H9 (cell line): ENCODE measurements around the gene CCDC33. TPM values are rescaled to one million over a fixed set of nuclear protein-coding genes. Genes with fewer than 3 reads are reported as not detected.

Experiments
- DNase-seq: peaks from one replicate; pipeline ENCODE4 v3.0.0-alpha.2; 2017
- H2AFZ ChIP-seq: one replicate; pipeline ENCODE4 v1.6.1; 2013; ENCODE audit warnings: mild to moderate bottlenecking, low read length, control low read depth, moderate library complexity
- H2AK5ac ChIP-seq: 2 replicates; pipeline ENCODE4 v1.6.1; 2013; ENCODE audit warnings: low read length, control low read depth, mixed read lengths; ENCODE audit not compliant: insufficient read length
- H2BK120ac ChIP-seq: one replicate; pipeline ENCODE4 v1.6.1; 2013; ENCODE audit warnings: low read depth, mild to moderate bottlenecking, low read length, control low read depth, inconsistent platforms; ENCODE audit not compliant: poor library complexity, severe bottlenecking
- H2BK12ac ChIP-seq: 2 replicates; pipeline ENCODE4 v1.6.1; 2013; ENCODE audit warnings: low read length, control low read depth, mixed read lengths, low read depth; ENCODE audit not compliant: insufficient read length
- H2BK15ac ChIP-seq: 2 replicates; pipeline ENCODE4 v1.6.1; 2013; ENCODE audit warnings: low read depth, low read length, control low read depth
- H2BK20ac ChIP-seq: one replicate; pipeline ENCODE4 v1.6.1; 2013; ENCODE audit warnings: low read depth, mild to moderate bottlenecking, low read length, control low read depth, inconsistent platforms; ENCODE audit not compliant: poor library complexity, severe bottlenecking
- H2BK5ac ChIP-seq: 2 replicates; pipeline ENCODE4 v1.6.1; 2013; ENCODE audit warnings: low read length, control low read depth, mixed read lengths; ENCODE audit not compliant: insufficient read length
- H3K14ac ChIP-seq: 2 replicates; pipeline ENCODE4 v1.6.1; 2013; ENCODE audit warnings: low read length, control low read depth; ENCODE audit not compliant: insufficient read depth
- H3K18ac ChIP-seq: 2 replicates; pipeline ENCODE4 v1.6.1; 2013; ENCODE audit warnings: low read depth, mild to moderate bottlenecking, mixed read lengths, low read length, control low read depth; ENCODE audit not compliant: insufficient read length
- H3K23ac ChIP-seq: 2 replicates; pipeline ENCODE4 v1.6.1; 2013; ENCODE audit warnings: low read length, control low read depth, mixed read lengths, low read depth; ENCODE audit not compliant: insufficient read length
- H3K23me2 ChIP-seq: 2 replicates; pipeline ENCODE4 v1.6.1; 2013; ENCODE audit warnings: low read depth, mild to moderate bottlenecking, mixed read lengths, low read length, control low read depth; ENCODE audit not compliant: insufficient read length, poor library complexity, severe bottlenecking
- H3K27ac ChIP-seq: 2 replicates; pipeline ENCODE4 v1.5.1; 2013; ENCODE audit warnings: low read length, control low read depth, mixed read lengths, low read depth; ENCODE audit not compliant: insufficient read length
- H3K27me3 ChIP-seq: 2 replicates; pipeline ENCODE4 v1.6.1; 2013; ENCODE audit warnings: low read length, control low read depth, inconsistent platforms; ENCODE audit not compliant: insufficient read depth
- H3K4ac ChIP-seq: 2 replicates; pipeline ENCODE4 v1.6.1; 2013; ENCODE audit warnings: low read depth, mild to moderate bottlenecking, control low read depth, inconsistent platforms, low read length, moderate library complexity
- H3K4me1 ChIP-seq: 2 replicates; pipeline ENCODE4 v1.6.1; 2013; ENCODE audit warnings: low read length, control low read depth, inconsistent platforms; ENCODE audit not compliant: insufficient read depth
- H3K4me2 ChIP-seq: 2 replicates; pipeline ENCODE4 v1.6.1; 2013; ENCODE audit warnings: low read length, control low read depth, mixed read lengths; ENCODE audit not compliant: insufficient read length, insufficient read depth
- H3K56ac ChIP-seq: 2 replicates; pipeline ENCODE4 v1.6.1; 2013; ENCODE audit warnings: low read depth, mild to moderate bottlenecking, mixed read lengths, low read length, control low read depth; ENCODE audit not compliant: insufficient read length
- H3K79me1 ChIP-seq: 2 replicates; pipeline ENCODE4 v1.6.1; 2013; ENCODE audit warnings: low read depth, mild to moderate bottlenecking, moderate library complexity, low read length, control low read depth, inconsistent platforms; ENCODE audit not compliant: insufficient read depth, poor library complexity, severe bottlenecking
- H3K79me2 ChIP-seq: 2 replicates; pipeline ENCODE4 v1.6.1; 2013; ENCODE audit warnings: low read length, control low read depth, inconsistent platforms; ENCODE audit not compliant: insufficient read depth
- H3K9ac ChIP-seq: 2 replicates; pipeline ENCODE4 v1.6.1; 2013; ENCODE audit warnings: low read length, control low read depth, mixed read lengths; ENCODE audit not compliant: insufficient read length; ENCODE audit errors: extremely low read depth
- H3K9me3 ChIP-seq: one replicate; pipeline ENCODE4 v1.6.1; 2013; ENCODE audit warnings: low read depth, low read length, inconsistent platforms; ENCODE audit not compliant: control insufficient read depth
- H3T11ph ChIP-seq: one replicate; pipeline ENCODE4 v1.6.1; 2013; ENCODE audit warnings: mild to moderate bottlenecking, low read length, control low read depth, inconsistent platforms
- H4K20me1 ChIP-seq: one replicate; pipeline ENCODE4 v1.6.1; 2013; ENCODE audit not compliant: control insufficient read depth, insufficient read length, insufficient read depth
- H4K5ac ChIP-seq: 2 replicates; pipeline ENCODE4 v1.6.1; 2013; ENCODE audit warnings: low read depth, mild to moderate bottlenecking, mixed read lengths, low read length, control low read depth; ENCODE audit not compliant: insufficient read length
- H4K8ac ChIP-seq: replicated peaks from 2 replicates; pipeline ENCODE4 v1.6.1; 2013; ENCODE audit warnings: low read length, control low read depth, mixed read lengths, low read depth; ENCODE audit not compliant: insufficient read length
- H4K91ac ChIP-seq: 2 replicates; pipeline ENCODE4 v1.6.1; 2013; ENCODE audit warnings: low read depth, mild to moderate bottlenecking, moderate library complexity, mixed read lengths, low read length, control low read depth; ENCODE audit not compliant: insufficient read length
- H3K27ac Mint-ChIP-seq, 3 experiments: 2 replicates in 2 of 3; 3 replicates in 1 of 3; pipeline ENCODE4 v1.8.0; 2020 to 2021; ENCODE audit warnings: mixed read lengths in 3 of 3, mild to moderate bottlenecking in 1 of 3, moderate library complexity in 1 of 3
- H3K27me3 Mint-ChIP-seq: 2 replicates; pipeline ENCODE4 v1.8.0; 2021; ENCODE audit warnings: low read depth, mild to moderate bottlenecking, moderate library complexity, mixed read lengths
- H3K36me3 Mint-ChIP-seq, 3 experiments: 2 replicates in 2 of 3; 3 replicates in 1 of 3; pipeline ENCODE4 v1.8.0; 2020 to 2021; ENCODE audit warnings: low read depth in 3 of 3, mixed read lengths in 3 of 3; ENCODE audit not compliant: insufficient read depth in 1 of 3
- H3K4me1 Mint-ChIP-seq, 2 experiments: 2 replicates each; pipeline ENCODE4 v1.8.0; 2020; ENCODE audit warnings: mixed read lengths in 2 of 2
- H3K4me3 Mint-ChIP-seq, 2 experiments: 2 replicates in 1 of 2; 3 replicates in 1 of 2; pipeline ENCODE4 v1.8.0; 2020 to 2021; ENCODE audit warnings: mild to moderate bottlenecking in 2 of 2, mixed read lengths in 2 of 2, moderate library complexity in 1 of 2
- H3K9me3 Mint-ChIP-seq, 2 experiments: 2 replicates in 1 of 2; 3 replicates in 1 of 2; pipeline ENCODE4 v1.8.0; 2020; ENCODE audit warnings: mild to moderate bottlenecking in 2 of 2, mixed read lengths in 2 of 2, moderate library complexity in 1 of 2
- CTCF ChIP-seq: fragments of 200-600 bp; sonication (generic); conservative IDR thresholded peaks from 3 replicates; pipeline ENCODE4 v1.8.0; 2021; ENCODE audit warnings: antibody characterized with exemption, mild to moderate bottlenecking
- WGBS: extraction: QIAGEN DNeasy Blood & Tissue Kit; methylation state at CpG from one replicate; pipeline ENCODE4 v1.1.7; 2013; ENCODE audit warnings: missing lambda C conversion rate, low lambda C conversion rate, mixed read lengths; ENCODE audit not compliant: insufficient read length; ENCODE audit errors: extremely low coverage; 5-methylcytosine and 5-hydroxymethylcytosine counted together
- total RNA-seq: library from RNA; stranded (reverse); gene quantifications from 2 replicates; pipeline ENCODE4 v1.2.1, GENCODE V29; 2021

Gene CCDC33
- total RNA-seq, 1 experiment from 2014 or later: 4.6 TPM

- Histone ChIP-seq H2BK120ac (no peak overlapping the region), H4K5ac (no peak overlapping the region), H3K4me2 (no peak overlapping the region), H2BK20ac (no peak overlapping the region), H3K23me2 (peaks cover 6% of the 10 kb centered on the region), H2AFZ (no peak overlapping the region), H3T11ph (no peak overlapping the region), H2BK5ac (no peak overlapping the region), H2AK5ac (no peak overlapping the region), H3K4ac (no peak overlapping the region), H3K27ac (no peak overlapping the region), H3K4me1 (peaks cover 19% of the 10 kb centered on the region; the same call in 1 of the 2 replicates), H3K18ac (no peak overlapping the region), H3K14ac (no peak overlapping the region), H3K23ac (no peak overlapping the region), H4K91ac (no peak overlapping the region), H3K79me2 (no peaks in the 10 kb centered on the region), H3K9ac (no peak overlapping the region), H2BK15ac (no peak overlapping the region), H3K79me1 (no peaks in the 10 kb centered on the region), H4K20me1 (no peaks in the 10 kb centered on the region), H3K56ac (no peak overlapping the region), H2BK12ac (no peak overlapping the region), H4K8ac (no peak overlapping the region), H3K27me3 (no peaks in the 10 kb centered on the region), H3K9me3 (no peaks in the 10 kb centered on the region)
- H3K4me1 Mint-ChIP-seq: peaks cover 69 to 74% of the 10 kb centered on the region in 2 experiments
- WGBS: no CpG with 5 or more reads among the region's 4 CpGs
- H3K9me3 Mint-ChIP-seq: no peaks in the 10 kb centered on the region
- no peak for DNase-seq
- H3K27me3 Mint-ChIP-seq: peaks cover 44% of the 10 kb centered on the region
- H3K4me3 Mint-ChIP-seq: no peak overlapping the region
- no peak for TF ChIP-seq CTCF
- peaks cover 11 to 20% (median 13%) of the 10 kb centered on the region in 3 experiments for H3K36me3 Mint-ChIP-seq
- peak overlapping the region; percentile 49 to 83 (median 81); a peak in 3 of 7 replicates for H3K27ac Mint-ChIP-seq
These were observed 26.0 kb upstream of the CCDC33 start for GRCh38 chr15:74209997-74210671.
